ENCODE data around the gene SMG5. TPM values are rescaled to one million over a fixed set of nuclear protein-coding genes. Genes with fewer than 3 reads are reported as not detected.
"Not testable (repeated sequence)": the region's sequence is repeated elsewhere in the genome, so short reads cannot be mapped to it uniquely, and the experiment has no call there.

The SMG5 gene, protein sequence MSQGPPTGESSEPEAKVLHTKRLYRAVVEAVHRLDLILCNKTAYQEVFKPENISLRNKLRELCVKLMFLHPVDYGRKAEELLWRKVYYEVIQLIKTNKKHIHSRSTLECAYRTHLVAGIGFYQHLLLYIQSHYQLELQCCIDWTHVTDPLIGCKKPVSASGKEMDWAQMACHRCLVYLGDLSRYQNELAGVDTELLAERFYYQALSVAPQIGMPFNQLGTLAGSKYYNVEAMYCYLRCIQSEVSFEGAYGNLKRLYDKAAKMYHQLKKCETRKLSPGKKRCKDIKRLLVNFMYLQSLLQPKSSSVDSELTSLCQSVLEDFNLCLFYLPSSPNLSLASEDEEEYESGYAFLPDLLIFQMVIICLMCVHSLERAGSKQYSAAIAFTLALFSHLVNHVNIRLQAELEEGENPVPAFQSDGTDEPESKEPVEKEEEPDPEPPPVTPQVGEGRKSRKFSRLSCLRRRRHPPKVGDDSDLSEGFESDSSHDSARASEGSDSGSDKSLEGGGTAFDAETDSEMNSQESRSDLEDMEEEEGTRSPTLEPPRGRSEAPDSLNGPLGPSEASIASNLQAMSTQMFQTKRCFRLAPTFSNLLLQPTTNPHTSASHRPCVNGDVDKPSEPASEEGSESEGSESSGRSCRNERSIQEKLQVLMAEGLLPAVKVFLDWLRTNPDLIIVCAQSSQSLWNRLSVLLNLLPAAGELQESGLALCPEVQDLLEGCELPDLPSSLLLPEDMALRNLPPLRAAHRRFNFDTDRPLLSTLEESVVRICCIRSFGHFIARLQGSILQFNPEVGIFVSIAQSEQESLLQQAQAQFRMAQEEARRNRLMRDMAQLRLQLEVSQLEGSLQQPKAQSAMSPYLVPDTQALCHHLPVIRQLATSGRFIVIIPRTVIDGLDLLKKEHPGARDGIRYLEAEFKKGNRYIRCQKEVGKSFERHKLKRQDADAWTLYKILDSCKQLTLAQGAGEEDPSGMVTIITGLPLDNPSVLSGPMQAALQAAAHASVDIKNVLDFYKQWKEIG
- 36.6 TPM for polyA plus RNA-seq (2013, experiment 1 of 2)
- polyA plus RNA-seq (2013, experiment 2 of 2): 35.4 TPM

DNA sequence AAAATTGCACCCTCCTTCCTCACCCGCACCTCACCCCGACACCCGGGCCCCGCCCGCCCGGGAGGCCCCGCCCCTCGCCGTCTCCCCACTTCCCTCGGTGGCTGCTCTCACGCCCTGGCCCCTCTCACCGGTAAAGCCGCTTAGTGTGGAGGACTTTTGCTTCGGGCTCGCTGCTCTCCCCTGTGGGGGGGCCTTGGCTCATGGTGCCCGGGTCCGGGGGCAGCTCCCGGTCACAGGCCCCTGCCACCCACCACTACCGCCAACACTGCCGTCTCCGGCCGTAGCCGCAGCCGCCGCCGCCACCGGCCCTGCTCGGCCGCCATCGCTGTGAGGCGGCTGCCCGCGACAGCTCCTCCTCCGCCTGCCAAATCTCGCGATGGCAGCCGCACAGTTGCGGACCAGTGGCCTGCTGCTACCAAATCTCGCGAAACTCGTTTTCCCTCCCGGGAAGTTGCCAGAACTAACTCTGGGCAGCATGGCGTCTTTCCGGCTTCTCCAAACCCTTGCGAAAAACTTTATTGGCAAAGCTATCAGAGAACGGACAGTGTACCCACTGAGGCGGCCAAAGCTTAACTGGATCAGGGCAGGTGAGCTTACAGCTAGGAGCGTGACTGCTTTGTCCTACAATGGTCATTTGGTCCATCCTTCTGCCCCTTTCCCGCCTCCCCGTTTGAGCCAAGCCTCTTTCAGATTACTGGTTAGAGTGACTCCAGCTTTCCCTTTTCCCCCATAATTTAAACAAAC is at the start of gene SMG5:
Gene SMG5, minus strand, starts transcription at position 347 of the 744 bp plus-strand sequence. Its CDS starts 145 bp downstream, at position 202.
- Histone ChIP-seq H3K18ac (ENCODE audit: low read length) (peak within 1 kb of the TSS; percentile 98), H3K4ac (ENCODE audit: low read length) (no peak within 1 kb of the TSS), H3K27ac (replicated peaks; ENCODE audit: low read length) (peak within 1 kb of the TSS; percentile 49), H2AK5ac (ENCODE audit: low read depth, low read length) (no peak within 1 kb of the TSS), H3K9me3 (replicated peaks in 1 of 2; ENCODE audit: control insufficient read depth in 2 of 2, insufficient read depth in 1 of 2, low read depth in 1 of 2, low read length in 2 of 2) (no peaks in the 10 kb centered on the region), H2BK5ac (ENCODE audit: low read length) (peak within 1 kb of the TSS; percentile 31), H3K14ac (ENCODE audit: low read length) (peak within 1 kb of the TSS; percentile 95), H3K36me3 (replicated peaks in 1 of 2; ENCODE audit: control insufficient read depth in 2 of 2, insufficient read depth in 2 of 2, low read length in 2 of 2) (peaks cover 18 to 34% of the 10 kb centered on the region in 2 donors), H3K23ac (ENCODE audit: low read depth, low read length, poor library complexity) (peak within 1 kb of the TSS; percentile 98), H3K27me3 (ENCODE audit: control insufficient read depth in 3 of 3, insufficient read depth in 3 of 3, low read depth in 1 of 3, low read length in 3 of 3) (no peaks in the 10 kb centered on the region), H4K91ac (ENCODE audit: low read depth, low read length, poor library complexity) (no peak within 1 kb of the TSS), H3K4me1 (ENCODE audit: control insufficient read depth in 2 of 2, insufficient read depth in 1 of 2, low read depth in 1 of 2, low read length in 2 of 2) (peaks cover 11 to 12% of the 10 kb centered on the region in 2 donors), H2BK120ac (ENCODE audit: low read depth, low read length) (no peak within 1 kb of the TSS), H2BK15ac (ENCODE audit: low read length) (no peak within 1 kb of the TSS), H3K4me2 (ENCODE audit: insufficient read depth, low read length, poor library complexity, severe bottlenecking) (peak within 1 kb of the TSS; percentile 64), H2BK12ac (ENCODE audit: low read length) (no peak within 1 kb of the TSS), H2AFZ (ENCODE audit: low read length) (peak within 1 kb of the TSS; percentile 96), H3K4me3 (ENCODE audit: low read length in 2 of 2) (peak within 1 kb of the TSS; percentile 84 to 90), H4K8ac (ENCODE audit: low read depth, low read length) (peak within 1 kb of the TSS; percentile 19), H3K79me1 (ENCODE audit: low read depth, low read length) (peaks cover 7% of the 10 kb centered on the region), H3K9ac (ENCODE audit: low read depth, low read length, poor library complexity) (peak within 1 kb of the TSS; percentile 97)
- WGBS, 2 donors (ENCODE audit: extremely low coverage in 2 of 2, insufficient read length in 2 of 2, insufficient replicate concordance in 1 of 2): no CpG with 5 or more reads among the region's 50 CpGs
- DNase-seq (ENCODE audit: low spot score): peak; percentile 97

DNA sequence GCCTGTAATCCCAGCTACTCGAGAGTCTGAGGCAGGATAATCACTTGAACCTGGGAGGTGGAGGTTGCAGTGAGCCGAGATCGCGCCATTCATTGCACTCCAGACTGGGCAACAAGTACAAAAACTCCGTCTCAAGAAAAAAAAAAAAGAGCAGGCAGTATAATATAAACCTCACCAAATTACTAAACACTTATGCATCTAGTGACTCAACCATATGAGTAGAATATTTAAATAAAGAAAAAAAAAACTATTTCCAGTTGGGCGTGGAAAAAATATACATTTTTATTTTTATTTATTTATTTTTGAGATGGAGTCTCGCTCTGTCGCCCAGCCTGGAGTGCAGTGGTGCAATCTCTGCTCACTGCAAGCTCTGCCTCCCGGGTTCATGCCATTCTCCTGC is 40.6 kb upstream of the SMG5 start:
- not testable (repeated sequence) for H3K9me3 ChIP-seq (replicated peaks in 1 of 2; ENCODE audit: control insufficient read depth in 2 of 2, insufficient read depth in 1 of 2, low read depth in 1 of 2, low read length in 2 of 2); H3K23ac ChIP-seq (ENCODE audit: low read depth, low read length, poor library complexity); H3K27me3 ChIP-seq (ENCODE audit: control insufficient read depth in 3 of 3, insufficient read depth in 3 of 3, low read depth in 1 of 3, low read length in 3 of 3); H3K27ac ChIP-seq (replicated peaks; ENCODE audit: low read length); H2BK120ac ChIP-seq (ENCODE audit: low read depth, low read length); H3K4me3 ChIP-seq (ENCODE audit: low read length in 2 of 2); H3K4ac ChIP-seq (ENCODE audit: low read length); H4K91ac ChIP-seq (ENCODE audit: low read depth, low read length, poor library complexity); H3K4me1 ChIP-seq (ENCODE audit: control insufficient read depth in 2 of 2, insufficient read depth in 1 of 2, low read depth in 1 of 2, low read length in 2 of 2); DNase-seq (ENCODE audit: low spot score); H2AFZ ChIP-seq (ENCODE audit: low read length); H2AK5ac ChIP-seq (ENCODE audit: low read depth, low read length); H2BK15ac ChIP-seq (ENCODE audit: low read length); H3K4me2 ChIP-seq (ENCODE audit: insufficient read depth, low read length, poor library complexity, severe bottlenecking); H2BK12ac ChIP-seq (ENCODE audit: low read length); H3K9ac ChIP-seq (ENCODE audit: low read depth, low read length, poor library complexity); H4K8ac ChIP-seq (ENCODE audit: low read depth, low read length); H3K18ac ChIP-seq (ENCODE audit: low read length); H2BK5ac ChIP-seq (ENCODE audit: low read length); H3K14ac ChIP-seq (ENCODE audit: low read length); H3K79me1 ChIP-seq (ENCODE audit: low read depth, low read length)
- H3K36me3 ChIP-seq (replicated peaks in 1 of 2; ENCODE audit: control insufficient read depth in 2 of 2, insufficient read depth in 2 of 2, low read length in 2 of 2): peaks cover 42 to 80% of the 10 kb centered on the region in 2 donors
- WGBS, 2 donors (ENCODE audit: extremely low coverage in 2 of 2, insufficient read length in 2 of 2, insufficient replicate concordance in 1 of 2): no CpG with 5 or more reads among the region's 9 CpGs

DNA sequence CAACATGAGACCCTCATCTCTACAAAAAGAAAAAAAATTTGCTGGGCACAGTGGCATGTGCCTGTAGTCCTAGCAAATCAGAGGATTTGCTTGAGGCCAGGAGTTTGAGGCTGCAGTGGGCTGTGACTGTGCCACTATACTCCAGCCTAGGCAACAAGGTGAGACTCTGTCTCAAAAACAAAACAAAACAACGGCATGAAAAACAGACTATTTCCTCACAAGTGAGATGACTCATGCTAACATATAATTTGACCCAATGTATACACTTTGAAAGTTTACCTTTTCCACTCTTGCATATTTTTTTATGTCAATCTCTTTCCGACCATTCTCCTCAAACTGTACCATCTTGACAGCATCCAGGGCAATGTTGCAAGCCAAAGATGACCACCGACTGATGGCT is 37.9 kb upstream of the SMG5 start:
- H3K9me3 ChIP-seq (replicated peaks in 1 of 2; ENCODE audit: control insufficient read depth in 2 of 2, insufficient read depth in 1 of 2, low read depth in 1 of 2, low read length in 2 of 2): no peaks in the 10 kb centered on the region
- no peak overlapping the region for H2BK15ac ChIP-seq (ENCODE audit: low read length)
- H3K18ac ChIP-seq (ENCODE audit: low read length): no peak overlapping the region
- no peaks in the 10 kb centered on the region for H3K27me3 ChIP-seq (ENCODE audit: control insufficient read depth in 3 of 3, insufficient read depth in 3 of 3, low read depth in 1 of 3, low read length in 3 of 3)
- no peak overlapping the region for H2AK5ac ChIP-seq (ENCODE audit: low read depth, low read length)
- H3K4me2 ChIP-seq (ENCODE audit: insufficient read depth, low read length, poor library complexity, severe bottlenecking): no peak overlapping the region
- no peak overlapping the region for H4K8ac ChIP-seq (ENCODE audit: low read depth, low read length)
- no peak for DNase-seq (ENCODE audit: low spot score)
- H3K14ac ChIP-seq (ENCODE audit: low read length): no peak overlapping the region
- no peak overlapping the region for H3K4me3 ChIP-seq (ENCODE audit: low read length in 2 of 2)
- H2AFZ ChIP-seq (ENCODE audit: low read length): no peak overlapping the region
- H2BK5ac ChIP-seq (ENCODE audit: low read length): no peak overlapping the region
- no peaks in the 10 kb centered on the region for H3K4me1 ChIP-seq (ENCODE audit: control insufficient read depth in 2 of 2, insufficient read depth in 1 of 2, low read depth in 1 of 2, low read length in 2 of 2)
- no peak overlapping the region for H2BK120ac ChIP-seq (ENCODE audit: low read depth, low read length)
- no peak overlapping the region for H4K91ac ChIP-seq (ENCODE audit: low read depth, low read length, poor library complexity)
- H3K23ac ChIP-seq (ENCODE audit: low read depth, low read length, poor library complexity): no peak overlapping the region
- no peak overlapping the region for H3K27ac ChIP-seq (replicated peaks; ENCODE audit: low read length)
- no peaks in the 10 kb centered on the region for H3K79me1 ChIP-seq (ENCODE audit: low read depth, low read length)
- H3K9ac ChIP-seq (ENCODE audit: low read depth, low read length, poor library complexity): no peak overlapping the region
- no CpG with 5 or more reads among the region's 3 CpGs for WGBS, 2 donors (ENCODE audit: extremely low coverage in 2 of 2, insufficient read length in 2 of 2, insufficient replicate concordance in 1 of 2)
- peaks cover 52 to 91% of the 10 kb centered on the region in 2 donors for H3K36me3 ChIP-seq (replicated peaks in 1 of 2; ENCODE audit: control insufficient read depth in 2 of 2, insufficient read depth in 2 of 2, low read length in 2 of 2)
- H3K4ac ChIP-seq (ENCODE audit: low read length): no peak overlapping the region
- no peak overlapping the region for H2BK12ac ChIP-seq (ENCODE audit: low read length)

Measured in neuronal stem cell (in vitro differentiated cells).